ENCODE measurements around the gene DNAJC13. TPM values are rescaled to one million over a fixed set of nuclear protein-coding genes. Genes with fewer than 3 reads are reported as not detected.

The DNAJC13 gene
- total and polyA plus RNA-seq, 10 donors = 5.6 to 78.4 (median 51.2) TPM

GRCh38 chr3:132507657-132508056 is 90.4 kb downstream of the DNAJC13 start:
- no peak for TF ChIP-seq POLR2AphosphoS5 (IDR thresholded peaks at IDR 0.05)
- TF ChIP-seq, protein P1, sequence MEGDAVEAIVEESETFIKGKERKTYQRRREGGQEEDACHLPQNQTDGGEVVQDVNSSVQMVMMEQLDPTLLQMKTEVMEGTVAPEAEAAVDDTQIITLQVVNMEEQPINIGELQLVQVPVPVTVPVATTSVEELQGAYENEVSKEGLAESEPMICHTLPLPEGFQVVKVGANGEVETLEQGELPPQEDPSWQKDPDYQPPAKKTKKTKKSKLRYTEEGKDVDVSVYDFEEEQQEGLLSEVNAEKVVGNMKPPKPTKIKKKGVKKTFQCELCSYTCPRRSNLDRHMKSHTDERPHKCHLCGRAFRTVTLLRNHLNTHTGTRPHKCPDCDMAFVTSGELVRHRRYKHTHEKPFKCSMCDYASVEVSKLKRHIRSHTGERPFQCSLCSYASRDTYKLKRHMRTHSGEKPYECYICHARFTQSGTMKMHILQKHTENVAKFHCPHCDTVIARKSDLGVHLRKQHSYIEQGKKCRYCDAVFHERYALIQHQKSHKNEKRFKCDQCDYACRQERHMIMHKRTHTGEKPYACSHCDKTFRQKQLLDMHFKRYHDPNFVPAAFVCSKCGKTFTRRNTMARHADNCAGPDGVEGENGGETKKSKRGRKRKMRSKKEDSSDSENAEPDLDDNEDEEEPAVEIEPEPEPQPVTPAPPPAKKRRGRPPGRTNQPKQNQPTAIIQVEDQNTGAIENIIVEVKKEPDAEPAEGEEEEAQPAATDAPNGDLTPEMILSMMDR (IDR thresholded peaks at IDR 0.05 in 8 of 11, conservative IDR thresholded peaks at IDR 0.05 in 3 of 11) = no peak
- TF ChIP-seq POLR2A (IDR thresholded peaks at IDR 0.05) = no peak
- intact Hi-C loops (cut with DNase I; ENCODE audit: low total_unique reads) = no loop called here
- H3K4me1 ChIP-seq = no peaks in the 10 kb centered on the region
- H3K36me3 ChIP-seq = peaks cover 4 to 100% (median 90%) of the 10 kb centered on the region in 6 donors
- DNase-seq = no peak
- H3K9me3 ChIP-seq = no peaks in the 10 kb centered on the region
- WGBS, 5 donors = 92 to 98% (median 96%) methylated on average over 4 of the region's 4 CpGs
- H3K27ac ChIP-seq = no peak overlapping the region
- no peaks in the 10 kb centered on the region for H3K27me3 ChIP-seq (replicated peaks in 1 of 7)
- H3K4me3 ChIP-seq = no peak overlapping the region

- Histone ChIP-seq H3K36me3 (peaks cover 4 to 100% (median 87%) of the 10 kb centered on the region in 6 donors), H3K9me3 (no peaks in the 10 kb centered on the region), H3K4me1 (no peaks in the 10 kb centered on the region), H3K27ac (no peak overlapping the region), H3K27me3 (replicated peaks in 1 of 7) (no peaks in the 10 kb centered on the region), H3K4me3 (no peak overlapping the region)
- intact Hi-C loops (cut with DNase I; ENCODE audit: low total_unique reads) = no loop called here
- TF ChIP-seq POLR2AphosphoS5 (IDR thresholded peaks at IDR 0.05) = no peak
- no peak for TF ChIP-seq POLR2A (IDR thresholded peaks at IDR 0.05)
- TF ChIP-seq, protein P1 (IDR thresholded peaks at IDR 0.05 in 8 of 11, conservative IDR thresholded peaks at IDR 0.05 in 3 of 11) = no peak
- no peak for DNase-seq
- 97 to 100% (median 100%) methylated on average over 1 of the region's 1 CpG for WGBS, 5 donors
These were observed 91.8 kb downstream of the DNAJC13 start for GRCh38 chr3:132509096-132509495.

DNA sequence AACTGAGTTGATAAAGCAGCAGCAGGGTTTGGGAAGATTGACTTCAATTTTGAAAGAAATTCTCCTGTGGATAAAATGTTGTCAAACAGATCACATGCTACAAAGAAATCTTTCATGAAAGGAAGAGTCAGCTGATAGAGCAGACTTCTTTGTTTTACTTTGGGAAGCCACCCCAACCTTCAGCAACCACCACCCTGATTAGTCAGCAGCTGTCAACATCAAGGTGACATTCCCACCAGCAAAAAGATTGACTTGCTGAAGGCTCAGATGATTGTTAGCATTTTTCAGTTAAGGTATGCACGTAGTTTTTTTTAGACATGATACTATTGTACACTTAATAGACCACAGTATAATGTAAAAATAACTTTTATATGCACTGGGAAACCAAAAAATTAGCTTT is 92.2 kb downstream of the DNAJC13 start:
- Histone ChIP-seq H3K27me3 (replicated peaks in 1 of 7) (no peaks in the 10 kb centered on the region), H3K36me3 (peaks cover 4 to 100% (median 87%) of the 10 kb centered on the region in 6 donors), H3K4me3 (no peak overlapping the region), H3K9me3 (no peaks in the 10 kb centered on the region), H3K27ac (no peak overlapping the region), H3K4me1 (no peaks in the 10 kb centered on the region)
- DNase-seq = no peak
- WGBS, 5 donors = 91 to 97% (median 96%) methylated on average over 1 of the region's 1 CpG
- TF ChIP-seq POLR2A (IDR thresholded peaks at IDR 0.05) = no peak
- TF ChIP-seq, protein P1 (IDR thresholded peaks at IDR 0.05 in 8 of 11, conservative IDR thresholded peaks at IDR 0.05 in 3 of 11) = no peak
- no peak for TF ChIP-seq POLR2AphosphoS5 (IDR thresholded peaks at IDR 0.05)
- intact Hi-C loops (cut with DNase I; ENCODE audit: low total_unique reads) = no loop called here

- TF ChIP-seq, protein P1 (IDR thresholded peaks at IDR 0.05 in 8 of 11, conservative IDR thresholded peaks at IDR 0.05 in 3 of 11) = no peak
- TF ChIP-seq POLR2AphosphoS5 (IDR thresholded peaks at IDR 0.05) (no peak), POLR2A (IDR thresholded peaks at IDR 0.05) (no peak)
- no peaks in the 10 kb centered on the region for H3K27me3 ChIP-seq (replicated peaks in 1 of 7)
- intact Hi-C loops (cut with DNase I; ENCODE audit: low total_unique reads) = loop anchor here (10.0 kb wide), 1 partner anchor 58 kb away; no protein-coding TSS in a partner anchor
- H3K27ac ChIP-seq = no peak overlapping the region
- DNase-seq = no peak
- 83 to 93% (median 91%) methylated on average over 5 of the region's 5 CpGs for WGBS, 5 donors
- peaks cover 4 to 100% (median 89%) of the 10 kb centered on the region in 6 donors for H3K36me3 ChIP-seq
- H3K9me3 ChIP-seq = no peaks in the 10 kb centered on the region
- no peak overlapping the region for H3K4me3 ChIP-seq
- H3K4me1 ChIP-seq = no peaks in the 10 kb centered on the region
These were observed 95.8 kb downstream of the DNAJC13 start for GRCh38 chr3:132513057-132513456.
